ENCODE results near the gene HMCN2. TPM values are rescaled to one million over a fixed set of nuclear protein-coding genes. Genes with fewer than 3 reads are reported as not detected.

HMCN2 gene
- total and polyA plus RNA-seq, 2 donors (not counting 3 experiments of a cell fraction or from before 2014, with no cell fraction given): 0.04 to 0.24 TPM

DNA sequence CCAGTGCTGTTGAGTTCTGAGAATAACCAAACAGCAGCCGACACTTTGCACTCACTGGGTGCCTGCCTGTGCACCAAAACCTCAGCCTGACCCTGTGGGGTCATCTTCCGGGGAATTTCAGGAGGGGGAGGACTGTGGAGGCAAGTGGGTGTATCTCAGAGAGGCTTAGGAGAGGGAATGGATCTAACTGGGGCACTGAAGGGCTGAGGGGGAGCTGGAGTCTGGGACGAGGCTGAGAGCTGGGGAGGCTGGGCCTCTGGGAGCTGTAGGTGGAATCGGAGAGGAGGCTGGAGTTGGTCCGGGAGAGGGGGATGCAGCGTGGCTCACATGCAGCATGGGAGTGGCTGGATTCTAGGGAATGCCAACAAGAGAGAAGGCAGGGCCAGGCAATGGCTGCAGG is 164.3 kb downstream of the HMCN2 start:
- FAIRE-seq: no peak
- CTCF ChIA-PET: no interaction called here
- no peak for DNase-seq (ENCODE audit: low read depth, low spot score)

More for the DNA sequence above, 164.3 kb downstream of the HMCN2 start:
- Histone ChIP-seq H3K4me3 (replicated peaks in 1 of 3; ENCODE audit: insufficient read depth in 1 of 3, low read depth in 1 of 3, low read length in 3 of 3) (no peak overlapping the region), H3K9me1 (replicated peaks; ENCODE audit: control insufficient read depth, extremely low read depth, insufficient read depth, low read length) (no peaks in the 10 kb centered on the region), H3K4me2 (ENCODE audit: insufficient read depth, low read length) (no peak overlapping the region), H3K79me2 (ENCODE audit: control insufficient read depth, insufficient read depth, low read length) (no peaks in the 10 kb centered on the region), H3K4me1 (ENCODE audit: control insufficient read depth, extremely low read depth, insufficient read depth, low read length) (peaks cover 15% of the 10 kb centered on the region), H4K20me1 (replicated peaks; ENCODE audit: control insufficient read depth, extremely low read depth, insufficient read depth, low read length) (no peaks in the 10 kb centered on the region), H3K36me3 (ENCODE audit: control insufficient read depth in 2 of 2, extremely low read depth in 1 of 2, insufficient read depth in 2 of 2, low read length in 2 of 2) (no peaks in the 10 kb centered on the region), H2AFZ (ENCODE audit: low read depth, low read length) (no peak overlapping the region), H3K9ac (replicated peaks; ENCODE audit: extremely low read depth, insufficient read depth, low read length) (no peak overlapping the region), H3K9me3 (replicated peaks; ENCODE audit: control insufficient read depth, insufficient read depth, low read length) (no peaks in the 10 kb centered on the region), H3K27ac (ENCODE audit: insufficient read depth, low read depth, low read length) (no peak overlapping the region), H3K27me3 (ENCODE audit: control insufficient read depth in 2 of 2, insufficient read depth in 2 of 2, low read length in 2 of 2) (peaks cover 0 to 3% of the 10 kb centered on the region in 2 experiments)
- dilution Hi-C loops (cut with MboI; ENCODE audit: extremely low pct_ligation_motif_present, low sequenced_read_pairs): no loop called here
- POLR2A ChIA-PET: no interaction called here
- intact Hi-C loops (cut with micrococcal nuclease): no loop called here
- TF ChIP-seq POLR2AphosphoS5 (IDR thresholded peaks at IDR 0.05; ENCODE audit: insufficient read depth, low read depth, low read length) (no peak), EZH2 (IDR thresholded peaks at IDR 0.05; ENCODE audit: borderline replicate concordance, low read depth, low read length, severe bottlenecking) (no peak), GATA2 (IDR thresholded peaks at IDR 0.05; ENCODE audit: insufficient read depth, insufficient read length, low read depth, low read length) (no peak), JUN (IDR thresholded peaks at IDR 0.05; ENCODE audit: borderline replicate concordance, insufficient read depth, insufficient read length, low read depth) (no peak), POLR2A (IDR thresholded peaks at IDR 0.05; ENCODE audit: low read depth, low read length) (no peak), FOS (IDR thresholded peaks at IDR 0.05; ENCODE audit: borderline replicate concordance, insufficient read depth, low read length) (no peak), MYC (IDR thresholded peaks at IDR 0.05; ENCODE audit: low read depth, low read length) (no peak)
- TF ChIP-seq, protein P1, sequence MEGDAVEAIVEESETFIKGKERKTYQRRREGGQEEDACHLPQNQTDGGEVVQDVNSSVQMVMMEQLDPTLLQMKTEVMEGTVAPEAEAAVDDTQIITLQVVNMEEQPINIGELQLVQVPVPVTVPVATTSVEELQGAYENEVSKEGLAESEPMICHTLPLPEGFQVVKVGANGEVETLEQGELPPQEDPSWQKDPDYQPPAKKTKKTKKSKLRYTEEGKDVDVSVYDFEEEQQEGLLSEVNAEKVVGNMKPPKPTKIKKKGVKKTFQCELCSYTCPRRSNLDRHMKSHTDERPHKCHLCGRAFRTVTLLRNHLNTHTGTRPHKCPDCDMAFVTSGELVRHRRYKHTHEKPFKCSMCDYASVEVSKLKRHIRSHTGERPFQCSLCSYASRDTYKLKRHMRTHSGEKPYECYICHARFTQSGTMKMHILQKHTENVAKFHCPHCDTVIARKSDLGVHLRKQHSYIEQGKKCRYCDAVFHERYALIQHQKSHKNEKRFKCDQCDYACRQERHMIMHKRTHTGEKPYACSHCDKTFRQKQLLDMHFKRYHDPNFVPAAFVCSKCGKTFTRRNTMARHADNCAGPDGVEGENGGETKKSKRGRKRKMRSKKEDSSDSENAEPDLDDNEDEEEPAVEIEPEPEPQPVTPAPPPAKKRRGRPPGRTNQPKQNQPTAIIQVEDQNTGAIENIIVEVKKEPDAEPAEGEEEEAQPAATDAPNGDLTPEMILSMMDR (IDR thresholded peaks at IDR 0.05; ENCODE audit: extremely low read depth in 1 of 2, insufficient read depth in 1 of 2, low read depth in 1 of 2, low read length in 2 of 2): no peak
- TF ChIP-seq, protein P2, sequence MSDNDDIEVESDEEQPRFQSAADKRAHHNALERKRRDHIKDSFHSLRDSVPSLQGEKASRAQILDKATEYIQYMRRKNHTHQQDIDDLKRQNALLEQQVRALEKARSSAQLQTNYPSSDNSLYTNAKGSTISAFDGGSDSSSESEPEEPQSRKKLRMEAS (IDR thresholded peaks at IDR 0.05; ENCODE audit: insufficient read depth, insufficient read length): no peak
- BruUV-seq (replicated peaks): no TSS peak
